Karpas-422 (cell line): ENCODE results near the gene COMMD10. TPM values are rescaled to one million over a fixed set of nuclear protein-coding genes. Genes with fewer than 3 reads are reported as not detected.

Source experiments
- DNase-seq: peaks from one replicate; pipeline ENCODE4 v3.0.0-alpha.2; 2015
- H2AFZ ChIP-seq: fragments of 200-600 bp; sonication (generic); 2 replicates; pipeline ENCODE4 v1.6.1; 2014; ENCODE audit warnings: antibody characterized with exemption, low read length, mixed read lengths
- H3K27ac ChIP-seq: fragments of 200-600 bp; sonication (generic); 2 replicates; pipeline ENCODE4 v1.5.1; 2014; ENCODE audit warnings: mild to moderate bottlenecking, low read length, moderate library complexity
- H3K27me3 ChIP-seq: fragments of 200-600 bp; sonication (generic); 2 replicates; pipeline ENCODE4 v1.6.1; 2014; ENCODE audit warnings: low read length, mixed read lengths
- H3K36me3 ChIP-seq: fragments of 200-600 bp; sonication (generic); 2 replicates; pipeline ENCODE4 v1.6.1; 2014; ENCODE audit warnings: low read length, mixed read lengths; ENCODE audit not compliant: insufficient read depth
- H3K4me1 ChIP-seq: fragments of 200-600 bp; sonication (generic); 2 replicates; pipeline ENCODE4 v1.6.1; 2014; ENCODE audit warnings: mild to moderate bottlenecking, low read length, mixed read lengths
- H3K4me2 ChIP-seq: fragments of 200-600 bp; sonication (generic); 2 replicates; pipeline ENCODE4 v1.6.1; 2014; ENCODE audit warnings: low read length, low read depth, mild to moderate bottlenecking; ENCODE audit not compliant: poor library complexity, severe bottlenecking
- H3K4me3 ChIP-seq: fragments of 200-600 bp; sonication (generic); 2 replicates; pipeline ENCODE4 v1.5.1; 2014; ENCODE audit warnings: mild to moderate bottlenecking, antibody characterized with exemption, low read length, mixed read lengths
- H3K79me2 ChIP-seq: fragments of 200-600 bp; sonication (generic); 2 replicates; pipeline ENCODE4 v1.6.1; 2014; ENCODE audit warnings: mild to moderate bottlenecking, low read length, mixed read lengths
- H3K9ac ChIP-seq: fragments of 200-600 bp; sonication (generic); 2 replicates; pipeline ENCODE4 v1.6.0; 2014; ENCODE audit warnings: low read length
- H3K9me2 ChIP-seq: fragments of 200-600 bp; sonication (generic), shearing (Covaris generic); replicated peaks from 2 replicates; pipeline ENCODE4 v1.6.0; 2014; ENCODE audit warnings: mild to moderate bottlenecking, low read length, moderate library complexity; ENCODE audit not compliant: insufficient read depth
- H3K9me3 ChIP-seq: fragments of 300-700, 200-600 bp; sonication (generic); 2 replicates; pipeline ENCODE4 v1.6.1; 2014; ENCODE audit warnings: low read length, mixed read lengths
- H4K20me1 ChIP-seq: fragments of 200-600 bp; sonication (generic); 2 replicates; pipeline ENCODE4 v1.6.1; 2014; ENCODE audit warnings: mild to moderate bottlenecking, antibody characterized with exemption, low read length, low read depth; ENCODE audit not compliant: insufficient read depth
- total RNA-seq: library from RNA; depleted of rRNA; stranded (reverse); fragments of >200 nt; shearing (Covaris generic); gene quantifications from 2 replicates; pipeline ENCODE4 v1.2.3, GENCODE V29; 2014; ENCODE audit warnings: low replicate concordance

Gene COMMD10
- total RNA-seq, 1 experiment from 2014 or later: 80.6 TPM

GRCh38 chr5:116271446-116272025 lies 186.7 kb downstream of the COMMD10 start:
- no peak for DNase-seq
- no peak overlapping the region for H3K9ac ChIP-seq
- H3K36me3 ChIP-seq: no peaks in the 10 kb centered on the region
- H3K79me2 ChIP-seq: no peaks in the 10 kb centered on the region
- no peak overlapping the region for H2AFZ ChIP-seq
- no peak overlapping the region for H3K27ac ChIP-seq
- no peaks in the 10 kb centered on the region for H4K20me1 ChIP-seq
- no peaks in the 10 kb centered on the region for H3K9me2 ChIP-seq
- H3K9me3 ChIP-seq: no peaks in the 10 kb centered on the region
- no peaks in the 10 kb centered on the region for H3K27me3 ChIP-seq
- no peak overlapping the region for H3K4me2 ChIP-seq
- no peaks in the 10 kb centered on the region for H3K4me1 ChIP-seq
- no peak overlapping the region for H3K4me3 ChIP-seq

GRCh38 chr5:116272281-116272941 lies 187.6 kb downstream of the COMMD10 start:
- Histone ChIP-seq H3K4me2 (no peak overlapping the region), H3K9me2 (no peaks in the 10 kb centered on the region), H3K4me1 (no peaks in the 10 kb centered on the region), H3K9ac (no peak overlapping the region), H3K4me3 (no peak overlapping the region), H4K20me1 (no peaks in the 10 kb centered on the region), H3K79me2 (no peaks in the 10 kb centered on the region), H3K36me3 (no peaks in the 10 kb centered on the region), H3K9me3 (no peaks in the 10 kb centered on the region), H2AFZ (no peak overlapping the region), H3K27me3 (no peaks in the 10 kb centered on the region), H3K27ac (no peak overlapping the region)
- DNase-seq: no peak

- no peaks in the 10 kb centered on the region for H3K4me1 ChIP-seq
- H3K4me3 ChIP-seq: no peak overlapping the region
- no peaks in the 10 kb centered on the region for H3K9me3 ChIP-seq
- H3K79me2 ChIP-seq: no peaks in the 10 kb centered on the region
- H3K27ac ChIP-seq: no peak overlapping the region
- H2AFZ ChIP-seq: no peak overlapping the region
- no peaks in the 10 kb centered on the region for H3K9me2 ChIP-seq
- no peaks in the 10 kb centered on the region for H4K20me1 ChIP-seq
- no peak overlapping the region for H3K4me2 ChIP-seq
- DNase-seq: no peak
- H3K9ac ChIP-seq: no peak overlapping the region
- no peaks in the 10 kb centered on the region for H3K27me3 ChIP-seq
- no peaks in the 10 kb centered on the region for H3K36me3 ChIP-seq
These were observed 188.8 kb downstream of the COMMD10 start for GRCh38 chr5:116273448-116274242.

- Histone ChIP-seq H2AFZ (no peak overlapping the region), H3K4me2 (no peak overlapping the region), H3K9ac (no peak overlapping the region), H3K27ac (no peak overlapping the region), H3K27me3 (no peaks in the 10 kb centered on the region), H3K9me3 (no peaks in the 10 kb centered on the region), H3K9me2 (no peaks in the 10 kb centered on the region), H3K4me3 (no peak overlapping the region), H4K20me1 (no peaks in the 10 kb centered on the region), H3K4me1 (no peaks in the 10 kb centered on the region), H3K36me3 (no peaks in the 10 kb centered on the region), H3K79me2 (no peaks in the 10 kb centered on the region)
- DNase-seq: no peak
These were observed 189.4 kb downstream of the COMMD10 start for GRCh38 chr5:116274251-116274650.

GRCh38 chr5:116275282-116275681 lies 190.5 kb downstream of the COMMD10 start:
- H4K20me1 ChIP-seq: no peaks in the 10 kb centered on the region
- H3K9me3 ChIP-seq: no peaks in the 10 kb centered on the region
- no peak overlapping the region for H3K9ac ChIP-seq
- H3K4me3 ChIP-seq: no peak overlapping the region
- no peak overlapping the region for H3K4me2 ChIP-seq
- H3K4me1 ChIP-seq: no peaks in the 10 kb centered on the region
- H3K27me3 ChIP-seq: no peaks in the 10 kb centered on the region
- no peaks in the 10 kb centered on the region for H3K79me2 ChIP-seq
- no peak for DNase-seq
- no peaks in the 10 kb centered on the region for H3K36me3 ChIP-seq
- H2AFZ ChIP-seq: no peak overlapping the region
- H3K9me2 ChIP-seq: no peaks in the 10 kb centered on the region
- H3K27ac ChIP-seq: no peak overlapping the region

GRCh38 chr5:116276952-116277351 lies 192.1 kb downstream of the COMMD10 start:
- no peak for DNase-seq
- Histone ChIP-seq H4K20me1 (no peaks in the 10 kb centered on the region), H3K4me1 (peaks cover 6% of the 10 kb centered on the region), H3K4me2 (no peak overlapping the region), H3K9me3 (no peaks in the 10 kb centered on the region), H2AFZ (no peak overlapping the region), H3K9ac (no peak overlapping the region), H3K36me3 (no peaks in the 10 kb centered on the region), H3K27me3 (no peaks in the 10 kb centered on the region), H3K27ac (no peak overlapping the region), H3K4me3 (no peak overlapping the region), H3K79me2 (no peaks in the 10 kb centered on the region), H3K9me2 (no peaks in the 10 kb centered on the region)

- Histone ChIP-seq H3K4me3 (no peak overlapping the region), H3K79me2 (no peaks in the 10 kb centered on the region), H3K27me3 (no peaks in the 10 kb centered on the region), H3K36me3 (no peaks in the 10 kb centered on the region), H3K9me2 (no peaks in the 10 kb centered on the region), H3K4me1 (peaks cover 6% of the 10 kb centered on the region), H3K27ac (no peak overlapping the region), H3K4me2 (no peak overlapping the region), H3K9me3 (no peaks in the 10 kb centered on the region), H3K9ac (no peak overlapping the region), H4K20me1 (no peaks in the 10 kb centered on the region), H2AFZ (no peak overlapping the region)
- DNase-seq: no peak
These were observed 195.5 kb downstream of the COMMD10 start for GRCh38 chr5:116280149-116280803.

GRCh38 chr5:116281309-116281708 lies 196.5 kb downstream of the COMMD10 start:
- Histone ChIP-seq H3K4me3 (no peak overlapping the region), H3K9ac (no peak overlapping the region), H3K27me3 (no peaks in the 10 kb centered on the region), H3K79me2 (no peaks in the 10 kb centered on the region), H3K9me2 (no peaks in the 10 kb centered on the region), H3K4me1 (peaks cover 6% of the 10 kb centered on the region), H3K27ac (no peak overlapping the region), H3K4me2 (no peak overlapping the region), H4K20me1 (no peaks in the 10 kb centered on the region), H3K36me3 (no peaks in the 10 kb centered on the region), H3K9me3 (no peaks in the 10 kb centered on the region), H2AFZ (no peak overlapping the region)
- DNase-seq: no peak
